ENCODE data around the gene MED27. TPM values are rescaled to one million over a fixed set of nuclear protein-coding genes. Genes with fewer than 3 reads are reported as not detected.

MED27 gene
- total and polyA plus RNA-seq, 2 of the 8 experiments (the other 6 are each of a cell fraction or from before 2014, with no cell fraction given), result 29.9 to 56.5 TPM

DNA sequence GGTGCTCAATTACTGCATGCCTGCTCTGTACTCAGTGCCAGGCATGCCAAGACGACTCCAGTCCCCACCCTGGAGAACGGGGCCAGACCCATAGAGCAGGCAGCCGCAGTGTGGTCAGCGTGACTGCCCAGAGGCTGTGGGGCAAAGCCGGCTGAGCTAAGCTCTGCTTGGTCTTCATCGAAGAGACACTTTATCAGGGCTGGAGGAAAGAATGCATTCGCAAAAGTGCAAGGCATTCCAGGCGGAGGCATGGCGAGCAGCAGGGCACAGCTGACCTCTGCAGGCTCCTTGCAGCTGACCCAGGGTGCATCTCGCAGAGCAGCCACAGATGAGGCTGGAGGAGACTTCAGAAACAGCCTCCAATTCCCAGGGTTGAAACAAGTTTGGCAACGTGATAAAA lies 13.6 kb downstream of the MED27 start:
- no peak overlapping the region for H4K91ac ChIP-seq (replicated peaks; ENCODE audit: insufficient read length, low read length)
- H2AFZ ChIP-seq (ENCODE audit: low read length), result no peak overlapping the region
- peaks cover 30% of the 10 kb centered on the region for H3K79me1 ChIP-seq (ENCODE audit: low read depth, low read length)
- ChIA-PET POLR2A (ENCODE audit: partially characterized antibody) (no interaction called here), CTCF (ENCODE audit: partially characterized antibody) (interaction anchor here (0.8 to 1.5 kb wide), 2 partner anchors 10 to 202 kb away, joined by 3 read pairs; no protein-coding TSS in a partner anchor)
- H4K5ac ChIP-seq (ENCODE audit: insufficient read length, low read depth, low read length), result no peak overlapping the region
- no peak overlapping the region for H4K8ac ChIP-seq (ENCODE audit: extremely low read depth, insufficient read depth, low read length)
- no peak overlapping the region for H3K18ac ChIP-seq (ENCODE audit: extremely low read depth, low read length)
- H2BK20ac ChIP-seq (ENCODE audit: low read length), result no peak overlapping the region
- H3K4me1 ChIP-seq (replicated peaks in 1 of 4; ENCODE audit: control insufficient read depth in 3 of 4, insufficient read depth in 4 of 4, low read length in 3 of 4), result peaks cover 0 to 7% (median 2%) of the 10 kb centered on the region in 4 experiments; a peak in 5 of 7 replicates
- H3K23me2 ChIP-seq (ENCODE audit: low read depth, low read length), result no peaks in the 10 kb centered on the region
- no peaks in the 10 kb centered on the region; a peak in 1 of 8 replicates for H3K36me3 ChIP-seq (ENCODE audit: control insufficient read depth in 2 of 4, insufficient read depth in 4 of 4, low read length in 3 of 4)
- H3K79me2 ChIP-seq (ENCODE audit: control insufficient read depth in 1 of 2, insufficient read depth in 2 of 2, low read length in 2 of 2), result peaks cover 0 to 60% of the 10 kb centered on the region in 2 experiments
- H3K56ac ChIP-seq (replicated peaks; ENCODE audit: insufficient read length, low read depth, low read length), result no peak overlapping the region
- no peak overlapping the region for H3K9ac ChIP-seq (replicated peaks in 1 of 4; ENCODE audit: extremely low read depth in 1 of 4, low read depth in 3 of 4, low read length in 3 of 4)
- no peaks in the 10 kb centered on the region for H3K27me3 ChIP-seq (replicated peaks in 1 of 4; ENCODE audit: control insufficient read depth in 3 of 4, extremely low read depth in 1 of 4, insufficient read depth in 3 of 4, low read length in 3 of 4)
- no peak overlapping the region for H3K4me2 ChIP-seq (ENCODE audit: insufficient read depth in 1 of 2, low read depth in 2 of 2, low read length in 2 of 2)
- H2BK15ac ChIP-seq (ENCODE audit: low read length), result no peak overlapping the region
- no peaks in the 10 kb centered on the region for H3K9me3 ChIP-seq (ENCODE audit: insufficient read depth in 2 of 2, low read depth in 1 of 2, low read length in 1 of 2)
- DNase-seq (ENCODE audit: low read depth in 1 of 2, low spot score in 2 of 2) (no peak), FAIRE-seq (no peak)
- no peak overlapping the region for H2BK120ac ChIP-seq (replicated peaks; ENCODE audit: low read depth, low read length)
- TF ChIP-seq ASH2L (IDR thresholded peaks at IDR 0.05; ENCODE audit: low read length), result no peak
- peak; percentile 19 to 22; a peak in 2 of 4 replicates for TF ChIP-seq RAD21 (IDR thresholded peaks at IDR 0.05 in 1 of 2, conservative IDR thresholded peaks at IDR 0.05 in 1 of 2; ENCODE audit: low read depth in 2 of 2, low read length in 2 of 2)
- H3K23ac ChIP-seq (ENCODE audit: insufficient read length), result no peak overlapping the region
- no peak overlapping the region for H3K27ac ChIP-seq (ENCODE audit: low read depth, low read length)
- H2AK5ac ChIP-seq (ENCODE audit: low read depth, low read length), result no peak overlapping the region
- H4K20me1 ChIP-seq (replicated peaks in 1 of 2; ENCODE audit: control insufficient read depth in 1 of 2, insufficient read depth in 2 of 2, low read length in 2 of 2), result peaks cover 5% of the 10 kb centered on the region in 2 experiments
- H2BK12ac ChIP-seq (ENCODE audit: low read depth, low read length), result no peak overlapping the region
- no peak overlapping the region for H3K4me3 ChIP-seq (ENCODE audit: extremely low read depth in 1 of 4, insufficient read depth in 2 of 4, low read depth in 3 of 4, low read length in 4 of 4)
- H3K14ac ChIP-seq (ENCODE audit: insufficient read length), result no peak overlapping the region
- H2BK5ac ChIP-seq (ENCODE audit: low read depth, low read length), result peak overlapping the region; percentile 52
- no peak overlapping the region for H3K4ac ChIP-seq (replicated peaks; ENCODE audit: insufficient read length, low read depth, low read length)
- WGBS, 2 experiments (ENCODE audit: extremely low coverage in 1 of 2, insufficient coverage in 1 of 2, insufficient read length in 1 of 2, insufficient replicate concordance in 2 of 2, low coverage in 1 of 2, low lambda C conversion rate in 2 of 2, missing lambda C conversion rate in 1 of 2), result 92% methylated on average over 11 of the region's 11 CpGs; no CpG with 5 or more reads in 1 of the 2 experiments
